ENCODE results near the gene RHOBTB3.

GRCh38 chr5:95804736-95805539 is 73.8 kb downstream of the RHOBTB3 start:
- no peak for TF ChIP-seq EZH2 (IDR thresholded peaks at IDR 0.05; ENCODE audit: borderline replicate concordance, low read depth, low read length, severe bottlenecking)
- no peak for TF ChIP-seq FOS (IDR thresholded peaks at IDR 0.05; ENCODE audit: borderline replicate concordance, insufficient read depth, low read length)

All from endothelial cell of umbilical vein (primary cell).